K562 (cell line): Measurements from ENCODE around the gene DCTN2. TPM values are rescaled to one million over a fixed set of nuclear protein-coding genes. Genes with fewer than 3 reads are reported as not detected.

Experiments used
- L3MBTL2 ChIP-seq: fragments of 450-650 bp; IDR thresholded peaks from 2 replicates; pipeline ENCODE4 v1.6.1; 2016; ENCODE audit warnings: mild to moderate bottlenecking, moderate library complexity
- MAX ChIP-seq: sonication (generic); formaldehyde crosslinking; IDR thresholded peaks from 2 replicates; pipeline ENCODE4 v1.9.0; 2022; ENCODE audit warnings: mild to moderate bottlenecking, missing genetic modification reagents
- MBD2 ChIP-seq: sonication (generic); IDR thresholded peaks from 2 replicates; pipeline ENCODE4 v1.6.1; 2016; ENCODE audit warnings: low read depth, borderline replicate concordance
- ZBTB11 ChIP-seq, 3 experiments: fragments of 200-800 bp in 1 of 3; fragments of 250-450 bp in 1 of 3; fragments of 450-650 bp in 1 of 3; sonication (Bioruptor Pico) in 1 of 3; sonication (Bioruptor generic) in 1 of 3; formaldehyde crosslinking in 1 of 3; IDR thresholded peaks; 2 replicates each; pipeline versions ENCODE4 v1.6.1 to v1.8.0; 2016 to 2022; ENCODE audit warnings: mild to moderate bottlenecking in 2 of 3, missing genetic modification characterization in 2 of 3, missing compliant biosample characterization in 1 of 3, moderate library complexity in 1 of 3
- ZNF318 ChIP-seq, 2 experiments: fragments of 450-650 bp; IDR thresholded peaks; 2 replicates each; pipeline ENCODE4 v1.6.1; 2016; ENCODE audit warnings: mild to moderate bottlenecking in 2 of 2, borderline replicate concordance in 1 of 2, low read depth in 1 of 2, moderate library complexity in 1 of 2
- ZNF512 ChIP-seq: IDR thresholded peaks from 2 replicates; pipeline ENCODE4 v1.6.1; 2016; ENCODE audit warnings: missing genetic modification characterization, missing compliant biosample characterization
- polyA plus RNA-seq, 8 experiments: library from polyadenylated mRNA; depleted of rRNA in 4 of 8; stranded (reverse) in 5 of 8; unstranded in 3 of 8; fragments of >200 nt; fragmentation: Nextera tagmentation in 2 of 8; fragmentation: Illumina TruSeq in 1 of 8; extraction: Ambion mirVana in 2 of 8; extraction: Trizol in 1 of 8; gene quantifications; 2 replicates each; pipeline versions ENCODE4 v1.2.1 to v1.2.3, GENCODE V29; 2011 to 2014; ENCODE audit warnings: inconsistent platforms in 1 of 8, missing spikeins in 1 of 8
- total RNA-seq, 7 experiments: library from RNA; depleted of rRNA in 6 of 7; stranded (reverse); fragments of >200 nt in 6 of 7; fragmentation: Illumina TruSeq in 2 of 7; extraction: Trizol in 2 of 7; gene quantifications; 2 replicates each; pipeline versions ENCODE4 v1.2.1 to v1.2.3, GENCODE V29; 2011 to 2021; ENCODE audit warnings: low replicate concordance in 1 of 7

DCTN2 gene
- total and polyA plus RNA-seq, 9 of the 15 experiments (the other 6 are each of a cell fraction or from before 2014, with no cell fraction given) = 43.6 to 270 (median 125) TPM

DNA sequence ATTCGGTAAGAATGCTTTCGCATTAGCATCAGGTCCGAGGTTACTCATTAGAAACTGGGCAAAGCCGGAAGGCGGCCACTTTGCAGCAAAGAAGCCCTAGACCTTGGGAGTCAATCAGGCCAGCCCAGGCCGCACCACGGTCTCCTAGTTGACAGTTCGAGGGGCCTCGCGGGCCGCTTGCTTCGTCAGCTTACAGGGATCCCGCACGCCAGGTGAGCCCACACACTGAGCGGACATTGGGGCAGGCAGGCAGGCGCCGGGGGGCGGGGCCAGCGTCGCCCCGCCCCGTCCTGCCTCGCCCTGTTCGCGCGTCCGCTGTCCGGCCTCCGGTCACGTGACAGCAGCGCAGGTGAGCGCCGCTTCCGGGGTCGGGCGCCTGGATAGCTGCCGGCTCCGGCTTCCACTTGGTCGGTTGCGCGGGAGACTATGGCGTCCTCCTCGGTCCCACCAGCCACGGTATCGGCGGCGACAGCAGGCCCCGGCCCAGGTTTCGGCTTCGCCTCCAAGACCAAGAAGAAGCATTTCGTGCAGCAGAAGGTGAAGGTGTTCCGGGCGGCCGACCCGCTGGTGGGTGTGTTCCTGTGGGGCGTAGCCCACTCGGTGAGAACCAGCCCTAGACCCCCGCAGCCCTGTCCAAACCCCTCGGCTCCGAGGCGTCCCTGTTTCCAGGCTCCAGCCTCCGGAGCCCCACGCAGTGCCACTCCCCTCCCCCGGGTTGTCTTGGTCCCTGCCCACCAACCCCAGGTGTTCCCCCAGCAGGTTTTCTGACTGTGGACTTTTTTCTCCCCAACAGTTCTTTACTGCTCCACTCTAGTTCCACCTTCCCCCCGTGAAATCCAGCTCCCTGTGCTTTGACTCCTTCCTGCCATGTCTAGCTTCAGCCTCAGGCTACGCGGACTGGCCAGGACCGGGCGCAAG lies 44.1 kb upstream of the DCTN2 start, which contains the start of gene PIP4K2C (continued):
- TF ChIP-seq L3MBTL2 (peak; percentile 87), ZNF318 (IDR thresholded peaks at IDR 0.05; ENCODE audit: borderline replicate concordance in 1 of 2, low read depth in 1 of 2) (no peak), ZNF512 (tag) (peak; percentile 54), ZBTB11 (CRISPR knock-in tag; IDR thresholded peaks at IDR 0.05) (0 out of 6 replicates have a peak, but pooled peaks of 1 of the 3 experiments have one; percentile 44), MBD2 (peak; percentile 40; the same call in 1 of the 2 replicates), MAX (CRISPR knock-in tag) (peak; percentile 35; the same call in 1 of the 2 replicates)
